Head of caudate nucleus (tissue), 42 donors: ENCODE measurements around the gene CRIP2.
A peak's percentile ranks its signal among the peaks of the same experiment; 100 is the strongest.

ENCODE experiments used
- DNase-seq, 42 donors: peaks; one replicate each; pipeline versions ENCODE4 v3.0.0 to v3.0.0-alpha.2; 2020 to 2021; ENCODE audit warnings: mixed read lengths in 7 of 42
- intact Hi-C: fragments of 100-400 bp; cut with DNase I; formaldehyde crosslinking; loops from one replicate; pipeline ENCODE4 v1.15.0; 2022

The CRIP2 gene

DNA sequence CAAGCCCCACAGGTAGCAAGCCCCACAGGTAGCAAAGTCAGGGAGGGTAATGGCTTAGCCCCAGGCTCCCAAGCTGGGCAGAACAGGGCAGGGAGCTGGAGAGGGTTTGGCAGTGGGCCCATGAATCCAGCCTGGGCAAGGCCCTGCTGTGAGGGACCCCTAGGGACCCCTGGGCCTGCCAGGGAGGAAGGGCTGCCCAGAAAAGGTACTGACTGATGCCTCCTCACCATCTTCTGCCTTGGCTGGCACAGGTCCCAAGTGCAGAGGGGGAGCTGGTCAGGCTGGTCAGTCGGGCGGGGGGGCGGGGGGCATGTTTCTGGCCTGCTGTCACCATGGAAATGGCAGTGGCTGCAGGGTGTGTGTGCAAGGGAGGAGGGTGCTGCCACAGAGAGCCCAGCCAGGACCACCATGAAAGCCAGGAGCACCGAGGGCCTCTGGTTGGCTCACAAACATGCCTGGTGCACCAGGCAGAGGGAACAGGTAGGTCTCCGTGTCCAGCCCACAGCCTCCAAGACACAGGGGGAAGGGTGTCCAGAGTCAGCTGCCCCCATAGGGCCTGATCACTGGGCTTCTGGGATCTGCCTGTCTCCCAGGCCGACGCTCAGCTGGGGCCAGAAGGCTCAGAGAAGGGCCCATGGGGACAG is 1.5 kb upstream of the CRIP2 start:
- DNase-seq, result no peak
- intact Hi-C loops, result loop anchor here (5.0 kb wide), 1 partner anchor 61 kb away; no protein-coding TSS in a partner anchor

DNA sequence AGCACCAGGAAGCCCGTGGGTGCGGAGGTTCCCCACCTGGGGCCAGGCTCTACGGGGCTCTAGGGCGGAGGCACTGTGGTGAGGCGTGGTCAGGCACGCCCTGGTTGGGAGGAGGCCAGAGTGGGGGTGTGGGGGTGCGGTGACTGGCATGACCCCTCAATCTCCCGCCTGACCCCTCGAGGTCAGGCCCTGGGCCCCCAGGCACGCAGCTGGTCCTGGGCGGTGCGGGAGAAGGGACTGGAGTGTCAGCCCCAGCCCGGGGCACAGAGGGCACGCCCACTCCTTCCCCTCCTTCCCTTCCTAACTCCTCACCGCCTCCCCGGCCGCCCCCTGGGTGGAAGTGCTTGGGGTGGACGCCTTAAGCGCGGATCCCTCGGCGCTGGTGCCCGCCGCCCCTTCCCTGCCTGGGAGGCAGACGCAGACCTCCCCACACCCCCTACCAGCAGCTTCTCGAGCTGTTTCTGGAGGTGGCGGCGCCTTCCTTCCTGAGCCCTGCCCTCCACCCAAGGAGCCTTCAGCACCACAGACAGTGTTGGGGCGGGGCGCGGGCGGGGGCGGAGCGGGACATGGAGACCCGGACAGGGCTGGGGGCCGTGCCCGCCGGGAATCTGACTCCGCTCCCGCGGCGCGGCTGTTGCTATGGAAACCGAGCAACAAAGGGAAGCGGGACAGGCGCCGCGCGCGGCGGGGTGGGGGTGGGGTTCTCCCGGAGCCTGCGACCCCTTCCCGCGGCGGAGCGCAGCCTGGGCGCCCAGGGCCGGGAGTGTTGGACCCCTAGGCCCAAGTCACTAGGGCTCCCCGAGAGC is 741 bp upstream of the CRIP2 start:
- peak; percentile 55 to 92 (median 79) for DNase-seq
- intact Hi-C loops, result loop anchor here (5.0 kb wide), 1 partner anchor 62 kb away; no protein-coding TSS in a partner anchor

DNA sequence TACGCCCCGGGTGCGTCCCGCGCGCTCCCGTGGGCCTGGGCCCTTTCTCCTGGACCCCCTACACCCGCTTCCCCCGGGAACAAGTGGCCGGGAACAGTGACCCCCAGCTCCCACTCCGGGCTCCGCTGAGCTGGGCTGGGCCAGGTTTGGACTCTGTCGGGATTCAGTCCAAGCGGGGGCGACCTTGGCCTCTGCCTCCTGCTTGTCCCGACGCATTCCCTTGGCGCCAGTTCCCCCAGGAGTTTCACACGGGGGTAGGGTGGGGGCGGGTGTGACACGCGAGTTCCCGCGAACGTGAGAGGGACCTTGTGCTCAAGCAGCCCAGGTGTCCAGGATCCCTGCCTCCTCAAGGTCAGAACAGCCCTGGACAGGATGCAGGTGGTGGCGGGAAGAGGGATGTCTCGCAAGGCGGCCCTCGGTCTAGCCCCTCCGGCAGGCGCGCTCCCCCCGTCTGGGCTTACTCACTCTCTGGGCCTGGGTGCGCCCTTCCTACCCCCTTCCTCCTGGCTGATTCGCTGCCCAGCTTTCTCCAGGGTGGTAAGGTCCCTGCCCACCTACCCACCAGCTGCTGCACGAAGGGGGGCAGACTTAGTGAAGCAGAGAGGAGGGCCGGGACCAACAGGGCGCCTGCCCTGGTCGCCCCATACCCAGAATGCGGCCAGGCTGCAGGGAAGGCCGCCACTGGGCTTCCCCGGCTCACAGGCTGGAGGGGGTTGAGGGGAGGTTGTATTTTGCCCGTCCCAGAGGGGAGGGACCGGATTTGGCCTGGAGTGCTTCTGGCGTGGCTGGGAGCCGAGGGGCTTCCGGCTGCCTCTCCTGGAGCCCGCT is 862 bp downstream of the CRIP2 start:
- intact Hi-C loops, result no loop called here
- peak in 7 of 42 donors; percentile 42 to 77 (median 56) for DNase-seq

DNA sequence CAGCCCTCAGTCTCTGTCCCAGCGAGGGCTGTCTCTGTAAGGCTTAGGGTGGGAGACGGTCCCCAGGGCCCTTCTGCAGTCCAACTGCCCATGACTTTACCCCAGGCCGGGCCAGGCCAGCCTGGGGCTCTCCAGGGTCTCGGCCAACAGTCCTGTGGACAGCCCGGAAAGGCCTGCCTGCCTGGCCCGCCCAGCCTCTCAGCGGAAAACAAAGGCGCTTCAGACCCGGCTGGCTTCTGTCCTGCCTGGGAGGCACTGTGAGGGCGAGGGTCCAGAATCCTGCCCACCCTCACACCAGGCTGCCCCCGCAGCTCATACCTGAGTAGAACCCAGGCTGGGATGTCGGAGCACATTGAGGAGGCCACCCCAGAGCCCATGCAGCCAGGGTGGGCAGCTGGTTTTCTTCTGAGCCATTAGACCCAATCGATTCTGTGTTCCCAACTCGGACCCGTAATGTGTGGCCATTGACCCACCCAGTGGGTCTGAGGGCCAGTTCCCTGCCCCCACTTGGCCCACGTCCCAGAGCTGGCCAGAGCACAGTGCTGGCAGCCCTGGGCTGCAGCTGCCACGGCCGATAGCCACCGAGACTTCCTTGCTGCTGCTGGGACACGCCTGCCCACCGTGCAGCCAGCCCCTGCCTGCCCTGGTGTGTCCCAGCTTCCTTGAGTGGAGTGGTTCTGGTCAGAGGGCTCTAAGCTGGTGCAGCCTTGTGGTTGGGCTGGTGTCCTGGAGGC is 1.6 kb downstream of the CRIP2 start:
- peak; percentile 65 to 95 (median 84) for DNase-seq
- intact Hi-C loops, result no loop called here

DNA sequence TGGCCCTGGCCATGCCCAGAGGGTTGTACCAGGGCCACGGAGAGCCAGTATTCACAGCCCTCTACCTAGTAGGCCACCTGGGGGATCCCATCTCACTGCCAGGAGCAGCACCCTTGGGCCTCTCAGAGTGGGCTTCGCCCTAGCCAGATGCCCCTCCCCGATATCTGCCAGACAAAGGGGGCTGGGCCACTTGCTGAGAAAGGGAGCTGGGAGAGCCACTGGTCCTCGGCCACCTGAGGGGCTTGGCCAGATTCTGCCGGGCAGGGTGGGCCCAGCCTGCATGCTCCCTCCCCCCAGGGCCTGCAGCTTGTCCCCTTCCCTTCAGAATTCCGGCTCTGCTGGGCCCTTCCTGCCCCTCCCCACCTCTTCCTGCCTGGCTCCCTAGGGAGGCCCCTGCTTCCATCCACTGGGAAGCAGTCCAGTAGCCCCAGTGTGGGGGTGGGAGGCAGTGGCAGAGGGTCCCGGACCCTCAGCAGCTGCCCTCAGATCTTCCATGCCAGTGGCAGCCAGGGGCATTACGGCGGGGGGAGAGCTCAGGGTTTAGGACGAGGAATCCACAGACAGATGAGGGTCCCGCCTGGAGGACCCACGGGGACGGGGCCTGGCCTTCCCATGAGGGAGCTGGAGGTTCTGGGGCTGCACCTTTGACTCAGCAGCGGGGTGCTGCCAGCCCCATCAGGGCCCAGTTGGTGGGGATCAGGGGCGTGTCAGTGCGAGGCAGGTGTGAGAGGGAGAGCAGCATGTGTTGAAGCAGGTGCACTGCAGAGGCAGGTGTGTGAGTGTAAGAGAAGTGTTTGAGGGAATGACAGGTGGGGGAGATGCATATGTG is 2.4 kb downstream of the CRIP2 start:
- intact Hi-C loops, result no loop called here
- no peak for DNase-seq

DNA sequence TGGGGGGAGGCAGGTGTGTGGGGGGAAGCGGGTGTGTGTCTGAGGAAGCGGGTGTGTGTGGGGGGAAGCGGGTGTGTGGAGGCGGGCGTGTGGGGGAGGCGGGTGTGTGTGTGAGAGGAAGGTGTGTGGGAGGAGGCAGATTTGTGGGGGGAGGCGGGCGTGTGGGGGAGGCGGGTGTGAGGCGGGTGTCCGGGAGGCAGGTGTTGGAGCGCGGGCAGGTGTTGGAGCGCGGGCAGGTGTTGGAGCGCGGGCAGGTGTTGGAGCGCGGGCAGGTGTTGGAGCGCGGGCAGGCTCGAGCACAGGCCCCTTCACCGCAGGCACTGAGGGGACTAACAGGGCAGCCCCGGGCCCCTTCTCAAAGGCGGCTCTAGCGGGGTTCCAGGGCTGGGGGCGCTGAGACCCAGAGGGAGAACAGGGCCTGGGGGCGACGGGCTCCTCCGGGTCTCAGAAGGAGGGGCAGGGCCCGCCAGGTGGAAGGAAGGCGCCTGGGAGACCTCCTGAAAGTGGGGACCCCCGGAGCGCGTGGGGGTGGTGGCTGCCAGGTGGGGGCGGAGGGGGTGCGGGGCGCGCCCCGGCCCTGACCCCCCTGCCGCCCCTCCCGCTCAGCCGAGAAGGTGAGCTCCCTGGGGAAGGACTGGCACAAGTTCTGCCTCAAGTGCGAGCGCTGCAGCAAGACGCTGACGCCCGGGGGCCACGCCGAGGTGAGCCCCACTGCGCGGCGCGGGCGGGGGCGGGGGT is 3.2 kb downstream of the CRIP2 start:
- DNase-seq, result peak in 1 of 42 donors; percentile 20
- intact Hi-C loops, result no loop called here

DNA sequence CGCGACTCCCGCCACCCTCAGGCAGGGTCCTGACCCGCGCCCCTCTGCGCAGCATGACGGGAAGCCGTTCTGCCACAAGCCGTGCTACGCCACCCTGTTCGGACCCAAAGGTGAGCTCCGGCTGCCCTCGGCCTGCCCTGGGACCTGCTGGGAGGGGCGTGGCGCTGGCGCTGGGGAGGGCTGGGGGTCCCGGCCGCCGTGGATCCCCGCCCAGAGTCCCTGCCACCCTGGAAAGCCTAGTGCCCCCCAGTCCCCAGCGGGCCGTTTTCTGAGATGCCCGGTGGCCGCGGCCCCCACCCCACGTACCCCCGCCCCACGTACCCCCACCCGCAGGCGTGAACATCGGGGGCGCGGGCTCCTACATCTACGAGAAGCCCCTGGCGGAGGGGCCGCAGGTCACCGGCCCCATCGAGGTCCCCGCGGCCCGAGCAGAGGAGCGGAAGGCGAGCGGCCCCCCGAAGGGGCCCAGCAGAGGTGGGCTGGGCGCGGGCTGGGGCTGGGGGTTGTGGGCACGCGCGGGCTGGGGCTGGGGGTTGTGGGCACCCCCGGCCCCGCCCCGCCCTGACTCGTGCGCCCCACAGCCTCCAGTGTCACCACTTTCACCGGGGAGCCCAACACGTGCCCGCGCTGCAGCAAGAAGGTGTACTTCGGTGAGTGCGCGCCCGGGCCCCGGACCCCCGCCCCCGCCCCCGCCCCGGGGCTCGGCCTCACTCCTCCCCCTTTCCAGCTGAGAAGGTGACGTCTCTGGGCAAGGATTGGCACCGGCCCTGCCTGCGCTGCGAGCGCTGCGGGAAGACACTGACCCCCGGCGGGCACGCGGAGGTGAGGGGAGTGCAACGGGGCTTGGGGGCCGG is 4.0 kb downstream of the CRIP2 start:
- intact Hi-C loops, result no loop called here
- DNase-seq, result no peak

DNA sequence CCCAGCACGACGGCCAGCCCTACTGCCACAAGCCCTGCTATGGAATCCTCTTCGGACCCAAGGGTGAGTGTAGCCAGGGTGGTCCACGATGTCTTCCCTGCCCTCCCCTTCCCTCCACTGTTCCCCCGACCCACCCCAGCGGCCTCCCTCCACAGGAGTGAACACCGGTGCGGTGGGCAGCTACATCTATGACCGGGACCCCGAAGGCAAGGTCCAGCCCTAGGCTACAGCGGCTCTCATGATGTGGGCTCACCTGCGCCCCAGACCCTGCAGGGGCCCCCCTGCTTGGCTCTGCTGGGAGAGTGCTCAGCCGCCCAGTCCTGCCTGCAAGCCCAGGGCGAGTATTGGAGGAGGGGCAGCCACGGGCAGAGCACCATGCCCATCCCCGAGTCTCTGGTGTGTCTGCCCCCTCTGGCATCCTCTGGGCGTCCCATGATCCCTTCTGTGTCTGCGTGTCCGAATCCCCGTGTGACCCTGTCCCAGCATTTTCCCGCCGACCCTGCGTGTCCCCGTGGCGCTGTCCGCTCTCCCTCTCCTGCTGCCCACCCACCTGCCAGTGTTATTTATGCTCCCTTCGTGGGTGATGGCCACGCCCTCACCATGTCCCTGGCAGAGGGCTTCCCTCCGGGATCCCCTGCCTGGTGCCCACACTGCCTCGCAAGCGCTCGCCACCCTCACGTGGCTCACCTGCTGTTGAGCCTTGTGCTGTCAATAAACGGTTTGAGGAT is 5.0 kb downstream of the CRIP2 start:
- intact Hi-C loops, result loop anchor here (5.0 kb wide), 1 partner anchor 112 kb away; no protein-coding TSS in a partner anchor
- peak in 14 of 42 donors; percentile 21 to 68 (median 52) for DNase-seq

DNA sequence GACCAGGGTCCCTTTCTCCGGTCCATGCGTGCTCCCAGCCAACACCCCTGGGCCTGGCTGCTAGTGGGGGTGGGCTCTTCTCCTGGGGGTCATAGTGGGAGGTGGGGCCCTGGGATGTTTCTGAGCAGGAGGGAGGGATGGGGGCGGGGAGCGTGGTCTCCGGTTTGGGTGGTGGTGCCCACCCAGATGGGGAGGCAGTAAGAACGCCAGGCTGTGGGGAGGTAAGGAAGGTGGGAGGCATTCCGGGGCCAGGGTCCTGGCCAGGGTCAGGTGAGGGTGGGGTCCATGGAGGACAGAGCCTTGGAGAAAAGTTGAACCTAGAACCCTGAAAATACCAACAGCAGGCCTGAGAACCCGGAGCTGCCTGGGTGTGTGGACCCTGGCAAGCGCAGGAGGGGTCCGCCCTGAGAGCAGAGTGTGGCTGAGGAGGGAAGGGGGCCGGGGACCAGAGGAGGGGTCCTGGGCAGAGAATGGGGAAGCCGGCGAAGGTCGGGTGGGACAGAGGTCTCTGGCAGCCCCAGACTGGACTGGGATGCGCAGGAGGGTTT is 5.7 kb downstream of the CRIP2 start:
- DNase-seq, result peak in 1 of 42 donors; percentile 19
- intact Hi-C loops, result loop anchor here (5.0 kb wide), 1 partner anchor 113 kb away; no protein-coding TSS in a partner anchor

DNA sequence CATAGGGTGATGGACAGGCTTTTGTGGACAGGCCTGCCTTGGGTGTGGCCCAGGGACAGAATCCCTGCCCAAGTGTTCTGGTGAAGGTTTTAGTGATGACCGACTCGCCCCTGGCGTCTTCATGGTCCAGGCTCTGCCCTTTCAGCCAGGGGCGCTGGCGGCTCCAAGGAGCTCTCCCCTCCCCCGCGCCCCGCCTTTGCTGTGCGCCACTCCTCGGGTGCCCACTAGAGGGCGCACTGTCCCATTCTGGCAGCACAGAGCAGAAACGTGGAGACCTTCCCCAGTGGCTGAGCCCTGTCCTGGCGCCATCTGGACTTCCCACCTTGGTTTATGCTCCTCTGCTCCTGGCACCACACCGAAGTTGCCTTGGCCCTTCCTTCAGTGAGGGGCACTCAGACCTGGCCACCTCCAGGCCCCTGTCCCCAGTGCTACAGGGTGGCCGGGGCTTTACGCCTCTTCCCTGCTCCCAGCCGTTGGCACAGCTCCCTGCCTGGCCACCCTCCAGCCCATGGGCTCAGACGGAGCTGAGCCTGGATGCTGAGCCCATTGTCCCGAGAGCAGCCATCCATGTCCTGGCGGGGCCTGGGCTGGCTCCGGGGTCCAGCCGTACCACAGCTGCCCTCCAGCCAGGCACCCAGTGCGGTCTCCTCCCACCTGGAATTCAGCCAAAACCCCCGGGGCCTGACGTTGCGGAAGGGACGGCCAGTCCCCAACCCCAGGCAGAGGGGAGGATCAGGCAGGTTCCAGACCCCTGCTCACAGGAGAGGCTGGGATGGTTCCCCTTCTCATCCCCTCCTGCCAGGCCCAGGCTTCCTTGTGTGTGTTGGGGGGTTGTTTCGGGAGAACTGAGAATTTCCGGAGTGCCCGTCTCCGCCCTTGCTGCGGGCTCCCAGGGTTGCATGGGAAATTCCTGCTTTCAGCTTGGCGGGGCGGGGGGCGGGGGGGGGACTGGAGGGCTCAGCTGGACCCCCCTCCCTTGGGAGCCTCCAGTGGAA is 6.5 kb downstream of the CRIP2 start:
- peak; percentile 80 to 96 (median 90) for DNase-seq
- intact Hi-C loops, result loop anchor here (5.0 kb wide), 1 partner anchor 114 kb away; no protein-coding TSS in a partner anchor

DNA sequence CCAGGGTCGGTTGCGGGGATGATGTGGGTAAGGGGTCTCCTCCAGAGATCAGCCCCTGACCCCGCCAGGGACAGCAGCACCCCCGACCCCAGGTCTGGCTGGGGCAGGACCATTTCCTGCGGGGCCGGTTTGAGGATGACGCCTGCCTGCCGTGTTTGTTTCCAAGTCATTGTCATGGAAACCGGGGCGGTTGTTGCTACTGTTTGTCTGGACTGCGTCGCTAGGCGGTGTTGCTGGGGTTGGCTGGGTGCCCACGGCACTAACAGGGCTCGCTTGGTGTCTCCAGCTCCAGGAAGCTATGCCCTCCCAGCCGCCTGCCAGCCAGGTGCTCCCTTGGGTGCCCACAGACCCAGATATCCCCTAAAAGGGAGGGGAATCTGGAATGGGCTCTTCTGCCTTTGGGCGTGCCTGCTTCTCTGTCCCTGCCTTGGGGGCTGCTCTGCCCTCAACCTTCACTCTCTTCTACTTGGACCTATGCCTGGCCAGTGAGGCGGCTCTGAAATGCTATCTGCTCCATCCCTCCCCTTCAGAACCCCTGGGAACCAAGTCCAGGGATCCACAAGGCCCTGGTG is 7.4 kb downstream of the CRIP2 start:
- peak; percentile 66 to 89 (median 81) for DNase-seq
- intact Hi-C loops, result loop anchor here (5.0 kb wide), 1 partner anchor 115 kb away; no protein-coding TSS in a partner anchor

DNA sequence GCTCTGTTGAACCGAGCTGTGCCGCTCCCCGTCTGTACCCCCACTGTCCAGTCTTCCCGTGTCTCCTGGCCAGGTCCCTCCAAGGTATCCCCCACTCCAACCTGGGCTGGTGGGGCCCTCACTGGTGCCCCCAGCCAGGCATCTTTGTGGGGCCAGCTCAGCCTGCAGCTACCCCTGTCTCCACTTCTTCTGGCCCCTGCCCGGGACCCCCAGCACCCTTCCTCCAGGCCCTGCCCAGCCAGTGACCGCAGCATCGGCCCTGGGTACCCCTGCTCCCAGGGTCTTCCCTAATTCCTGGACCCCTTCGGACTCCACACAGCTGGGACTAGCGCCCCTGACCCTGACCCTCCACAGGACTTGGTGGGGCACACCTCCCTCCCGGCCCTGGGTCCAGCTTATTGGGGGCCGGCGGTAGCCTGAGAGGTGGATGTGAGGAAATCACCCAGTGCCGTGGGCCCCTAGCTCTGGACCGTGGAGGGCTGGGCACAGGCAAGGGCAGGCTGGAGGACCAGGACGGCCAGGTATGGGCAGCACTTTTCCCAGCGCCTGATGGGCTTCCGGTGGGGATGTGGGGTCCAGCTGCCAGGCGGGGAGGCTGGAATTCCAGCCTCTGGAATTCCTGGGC is 8.0 kb downstream of the CRIP2 start:
- no peak for DNase-seq
- intact Hi-C loops, result loop anchor here (5.0 kb wide), 1 partner anchor 115 kb away; no protein-coding TSS in a partner anchor
